Body of pancreas (tissue), 4 donors: ENCODE results near the gene ZBTB16.

Source experiments
- CTCF ChIP-seq, 7 experiments: fragments of 450-650 bp in 4 of 7; fragments of 200-600 bp in 3 of 7; sonication (generic) in 3 of 7; IDR thresholded peaks; one replicate each; pipeline ENCODE4 v1.5.1; 2016 to 2019; ENCODE audit warnings: antibody characterized with exemption in 7 of 7
- POLR2A ChIP-seq, 3 donors: fragments of 450-650 bp; IDR thresholded peaks; one replicate each; pipeline ENCODE4 v1.6.1; 2016; ENCODE audit warnings: antibody characterized with exemption in 3 of 3, mild to moderate bottlenecking in 2 of 3

GRCh38 chr11:114027926-114028325 is 31.6 kb upstream of the ZBTB16 start:
- no peak for TF ChIP-seq CTCF (IDR thresholded peaks at IDR 0.05)
- TF ChIP-seq POLR2A (IDR thresholded peaks at IDR 0.05) = no peak
